Common myeloid progenitor, CD34-positive (primary cell): Measurements from ENCODE around the gene IGF2BP3.

ENCODE experiments used
- CTCF ChIA-PET: fragments of 350-600 bp; sonication (Branson Sonifier 250); formaldehyde crosslinking; loops from one replicate; lab custom pipeline; 2021; ENCODE audit warnings: antibody characterized with exemption; lab: Charles Lee
- POLR2A ChIA-PET: fragments of 350-600 bp; sonication (Branson Sonifier 250); formaldehyde crosslinking; loops from one replicate; lab custom pipeline; 2021; ENCODE audit warnings: antibody characterized with exemption; lab: Charles Lee
- DNase-seq, 3 donors: peaks; one replicate each; pipeline versions ENCODE4 v3.0.0 to v3.0.0-alpha.2; 2013
- H3K27ac ChIP-seq, 2 experiments: 1 replicate in 1 of 2; 2 replicates in 1 of 2; pipeline ENCODE4 v1.7.0; 2013; ENCODE audit warnings: inconsistent platforms in 2 of 2, low read length in 2 of 2, mild to moderate bottlenecking in 2 of 2, low read depth in 1 of 2, moderate library complexity in 1 of 2; ENCODE audit not compliant: severe bottlenecking in 2 of 2, insufficient read depth in 1 of 2, poor library complexity in 1 of 2
- H3K27me3 ChIP-seq, 5 experiments: replicated peaks in 2 of 5; 1 replicate in 3 of 5; 2 replicates in 2 of 5; pipeline versions ENCODE4 v1.6.1 to v1.7.0; 2013; ENCODE audit warnings: low read length in 4 of 5, mild to moderate bottlenecking in 2 of 5, moderate library complexity in 2 of 5, inconsistent platforms in 1 of 5; ENCODE audit not compliant: insufficient read depth in 5 of 5, control insufficient read depth in 4 of 5
- H3K36me3 ChIP-seq, 4 experiments: 1 replicate in 2 of 4; 2 replicates in 2 of 4; pipeline versions ENCODE4 v1.6.1 to v1.7.0; 2013; ENCODE audit warnings: low read length in 3 of 4, control low read depth in 1 of 4, mild to moderate bottlenecking in 1 of 4; ENCODE audit not compliant: control insufficient read depth in 4 of 4, insufficient read depth in 4 of 4
- H3K4me1 ChIP-seq, 4 experiments: 1 replicate in 3 of 4; 2 replicates in 1 of 4; pipeline versions ENCODE4 v1.6.1 to v1.7.1; 2013; ENCODE audit warnings: low read length in 3 of 4, mild to moderate bottlenecking in 3 of 4, control low read depth in 1 of 4, inconsistent platforms in 1 of 4, moderate library complexity in 1 of 4; ENCODE audit not compliant: control insufficient read depth in 4 of 4, insufficient read depth in 4 of 4; ENCODE audit errors: control extremely low read depth in 1 of 4
- H3K4me3 ChIP-seq, 7 experiments: 1 replicate in 4 of 7; 2 replicates in 3 of 7; pipeline versions ENCODE4 v1.5.1 to v1.7.0; 2013; ENCODE audit warnings: mild to moderate bottlenecking in 7 of 7, low read length in 6 of 7, moderate library complexity in 6 of 7, inconsistent platforms in 2 of 7, low read depth in 2 of 7, control low read depth in 1 of 7; ENCODE audit not compliant: insufficient read depth in 4 of 7, control insufficient read depth in 1 of 7; ENCODE audit errors: extremely low read depth in 1 of 7
- H3K9me3 ChIP-seq, 5 experiments: 1 replicate in 4 of 5; 2 replicates in 1 of 5; pipeline versions ENCODE4 v1.6.1 to v1.7.1; 2013; ENCODE audit warnings: low read length in 4 of 5, mild to moderate bottlenecking in 2 of 5, inconsistent platforms in 1 of 5, low read depth in 1 of 5, moderate library complexity in 1 of 5; ENCODE audit not compliant: control insufficient read depth in 4 of 5, insufficient read depth in 2 of 5; ENCODE audit errors: control extremely low read depth in 1 of 5
- WGBS: methylation state at CpG from one replicate; pipeline ENCODE4 v1.1.5; 2013; ENCODE audit not compliant: insufficient coverage; 5-methylcytosine and 5-hydroxymethylcytosine counted together

IGF2BP3 gene

DNA sequence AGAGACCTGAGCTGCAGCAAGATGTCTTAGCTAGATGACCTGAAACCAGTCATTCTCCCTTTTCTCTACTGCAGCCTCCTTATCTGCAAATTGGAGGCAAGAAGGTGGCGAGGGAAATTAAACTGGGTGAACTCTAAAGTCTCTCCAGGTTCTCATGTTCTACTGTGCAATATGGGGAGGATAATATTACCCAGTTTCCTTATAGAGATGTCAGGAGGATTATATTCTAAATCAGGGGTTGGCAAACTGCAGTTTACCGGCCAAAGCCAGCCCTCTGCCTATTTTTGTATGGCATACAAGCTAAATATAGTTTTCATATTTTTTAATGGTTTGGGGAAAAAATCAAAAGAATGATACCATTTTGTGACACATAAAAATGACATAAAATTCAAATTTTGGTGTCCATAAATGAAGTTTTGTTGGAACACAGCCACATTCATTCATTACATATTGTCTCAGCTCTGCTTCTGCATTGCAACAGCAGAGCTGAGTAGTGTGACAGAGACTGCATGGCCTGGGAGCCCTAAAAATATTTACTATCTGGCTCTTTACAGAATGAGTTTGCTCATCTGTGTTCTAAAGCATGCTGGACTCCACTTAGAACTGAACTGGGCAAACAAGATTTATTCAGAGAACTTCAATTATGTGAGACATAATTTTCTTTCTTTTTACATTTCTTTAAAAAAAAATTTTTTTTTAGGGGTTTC lies 190.3 kb downstream of the IGF2BP3 start:
- ChIA-PET POLR2A (interaction anchor here (0.6 kb wide), 1 partner anchor 9 kb away, joined by 3 read pairs; no protein-coding TSS in a partner anchor), CTCF (interaction anchor here (0.8 to 2.3 kb wide), 5 partner anchors 14 to 66 kb away, joined by 3 to 7 read pairs (median 5); partner anchors contain the start of gene MALSU1)
- Histone ChIP-seq H3K27me3 (no peaks in the 10 kb centered on the region), H3K4me1 (peaks cover 0 to 9% (median 0%) of the 10 kb centered on the region in 4 experiments), H3K36me3 (no peaks in the 10 kb centered on the region), H3K4me3 (no peak overlapping the region), H3K9me3 (no peaks in the 10 kb centered on the region), H3K27ac (no peak overlapping the region)
- DNase-seq: no peak
- whole genome bisulfite sequencing: no CpG with 5 or more reads among the region's 2 CpGs

GRCh38 chr7:23277359-23277989 lies 192.8 kb downstream of the IGF2BP3 start:
- Histone ChIP-seq H3K27ac (no peak overlapping the region), H3K36me3 (no peaks in the 10 kb centered on the region), H3K4me1 (peaks cover 3 to 20% (median 7%) of the 10 kb centered on the region in 4 experiments), H3K27me3 (no peaks in the 10 kb centered on the region), H3K9me3 (no peaks in the 10 kb centered on the region), H3K4me3 (no peak overlapping the region)
- peak; percentile 70 to 92 (median 88) for DNase-seq
- ChIA-PET POLR2A (no interaction called here), CTCF (interaction anchor here (0.9 to 7.7 kb wide), 13 partner anchors 9 to 86 kb away, joined by 3 to 72 read pairs (median 3); no protein-coding TSS in a partner anchor)
- WGBS: 0% methylated on average over 1 of the region's 6 CpGs

- H3K4me3 ChIP-seq: no peak overlapping the region
- POLR2A ChIA-PET: no interaction called here
- H3K27me3 ChIP-seq: no peaks in the 10 kb centered on the region
- DNase-seq: peak in 2 of 3 donors; percentile 2 to 8
- no peaks in the 10 kb centered on the region for H3K36me3 ChIP-seq
- 94% methylated on average over 3 of the region's 3 CpGs for WGBS
- peaks cover 3 to 20% (median 7%) of the 10 kb centered on the region in 4 experiments for H3K4me1 ChIP-seq
- CTCF ChIA-PET: interaction anchor here (0.7 to 7.7 kb wide), 13 partner anchors 9 to 196 kb away, joined by 3 to 72 read pairs (median 3); no protein-coding TSS in a partner anchor
- no peak overlapping the region for H3K27ac ChIP-seq
- no peaks in the 10 kb centered on the region for H3K9me3 ChIP-seq
Observed at GRCh38 chr7:23276947-23277346, 193.3 kb downstream of the IGF2BP3 start.

GRCh38 chr7:23276376-23276775 lies 193.9 kb downstream of the IGF2BP3 start:
- H3K36me3 ChIP-seq: no peaks in the 10 kb centered on the region
- CTCF ChIA-PET: interaction anchor here (0.7 to 7.7 kb wide), 14 partner anchors 8 to 203 kb away, joined by 3 to 72 read pairs (median 3); no protein-coding TSS in a partner anchor
- H3K27me3 ChIP-seq: no peaks in the 10 kb centered on the region
- POLR2A ChIA-PET: no interaction called here
- peaks cover 3 to 20% (median 7%) of the 10 kb centered on the region in 4 experiments for H3K4me1 ChIP-seq
- peak; percentile 47 to 86 (median 85) for DNase-seq
- no peaks in the 10 kb centered on the region for H3K9me3 ChIP-seq
- no peak overlapping the region for H3K27ac ChIP-seq
- 72% methylated on average over 5 of the region's 5 CpGs for WGBS
- no peak overlapping the region for H3K4me3 ChIP-seq

DNA sequence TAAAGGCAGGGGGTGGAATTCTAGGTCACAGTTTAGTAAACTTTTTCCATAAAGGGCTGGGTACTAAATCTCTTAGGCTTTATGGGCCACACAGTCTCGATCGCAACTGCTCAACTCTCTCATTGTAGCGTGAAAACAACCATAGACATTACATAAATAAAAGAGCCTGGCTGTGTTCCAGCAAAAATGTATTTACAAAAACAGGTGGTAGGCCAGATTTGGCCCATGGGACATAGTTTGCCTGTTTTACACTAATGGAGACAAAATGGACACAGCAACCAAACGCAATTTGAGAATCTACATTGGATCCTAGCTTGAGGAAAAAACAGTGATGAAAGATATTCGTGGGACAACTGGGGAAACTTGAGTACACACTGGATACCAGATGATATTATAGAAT lies 194.4 kb downstream of the IGF2BP3 start:
- H3K27me3 ChIP-seq: no peaks in the 10 kb centered on the region
- no peak overlapping the region for H3K27ac ChIP-seq
- WGBS: 100% methylated on average over 4 of the region's 5 CpGs
- ChIA-PET POLR2A (no interaction called here), CTCF (interaction anchor here (1.1 to 7.7 kb wide), 10 partner anchors 8 to 204 kb away, joined by 3 to 72 read pairs (median 3); no protein-coding TSS in a partner anchor)
- H3K4me3 ChIP-seq: no peak overlapping the region
- H3K4me1 ChIP-seq: peaks cover 3 to 20% (median 7%) of the 10 kb centered on the region in 4 experiments
- H3K36me3 ChIP-seq: no peaks in the 10 kb centered on the region
- DNase-seq: no peak
- no peaks in the 10 kb centered on the region for H3K9me3 ChIP-seq

- WGBS: 2% methylated on average over 9 of the region's 11 CpGs
- H3K4me3 ChIP-seq: peak overlapping the region in 6 of 7 experiments; percentile 15 to 62 (median 38)
- H3K27me3 ChIP-seq: no peaks in the 10 kb centered on the region
- ChIA-PET POLR2A (interaction anchor here (0.6 to 1.1 kb wide), 3 partner anchors 73 to 191 kb away, joined by 3 read pairs; no protein-coding TSS in a partner anchor), CTCF (interaction anchor here (0.7 to 7.7 kb wide), 18 partner anchors 11 to 248 kb away, joined by 3 to 72 read pairs (median 4); partner anchors contain the start of gene MALSU1)
- H3K4me1 ChIP-seq: peaks cover 3 to 20% (median 7%) of the 10 kb centered on the region in 4 experiments
- peak; percentile 93 to 96 (median 96) for DNase-seq
- no peaks in the 10 kb centered on the region for H3K36me3 ChIP-seq
- no peaks in the 10 kb centered on the region for H3K9me3 ChIP-seq
- no peak overlapping the region for H3K27ac ChIP-seq
Observed at GRCh38 chr7:23273141-23273599, 197.1 kb downstream of the IGF2BP3 start.
